Brain microvascular endothelial cell (primary cell): Measurements from ENCODE around the gene NFATC3.

Experiments used
- DNase-seq: peaks from one replicate; pipeline ENCODE4 v3.0.0-alpha.2; 2020
- H3K27ac ChIP-seq: fragments of 250-450 bp; sonication (Bioruptor Pico); 2 replicates; pipeline ENCODE4 v1.5.1; 2020; ENCODE audit warnings: mild to moderate bottlenecking, moderate library complexity
- H3K27me3 ChIP-seq: fragments of 250-450 bp; sonication (Bioruptor Pico); replicated peaks from 2 replicates; pipeline ENCODE4 v1.5.1; 2020; ENCODE audit warnings: mild to moderate bottlenecking
- H3K36me3 ChIP-seq: fragments of 250-450 bp; sonication (Bioruptor Pico); replicated peaks from 2 replicates; pipeline ENCODE4 v1.5.1; 2020; ENCODE audit warnings: mild to moderate bottlenecking
- H3K4me3 ChIP-seq: 2 replicates; pipeline ENCODE4 v1.5.1; 2011; ENCODE audit warnings: low read depth, mild to moderate bottlenecking, control low read depth, low read length, moderate library complexity
- in situ Hi-C: cut with HindIII; loops from 2 replicates; pipeline ENCODE4 v1.10.0; 2017; ENCODE audit warnings: low sequenced_read_pairs, low pct_ligation_motif_present
- TF ChIP-seq, protein P1 (sequence below): IDR thresholded peaks from 2 replicates; pipeline ENCODE4 v1.5.1; 2011; ENCODE audit warnings: low read depth, mild to moderate bottlenecking, moderate library complexity, low read length, control low read depth, inconsistent platforms; ENCODE audit errors: missing control alignments

The NFATC3 gene

DNA sequence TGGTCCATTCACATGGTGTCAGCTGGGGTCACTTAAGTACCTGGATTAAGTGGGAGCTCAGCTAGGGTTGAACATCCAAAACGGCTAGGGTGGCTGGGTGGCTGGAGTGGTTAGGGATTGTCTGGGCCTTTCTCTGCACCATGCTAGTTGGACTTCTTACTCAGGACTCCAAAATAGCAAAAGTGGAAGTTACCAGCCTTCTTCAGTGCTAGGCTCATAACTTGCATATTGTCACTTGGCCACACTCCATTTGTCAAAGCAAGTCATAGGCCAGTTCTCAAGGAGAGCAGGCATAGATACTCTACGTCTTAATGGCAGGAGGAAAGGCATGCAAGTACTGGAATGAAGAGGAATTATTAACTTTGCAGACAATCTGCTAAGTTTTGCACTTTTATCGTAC lies 81.1 kb downstream of the NFATC3 start:
- Histone ChIP-seq H3K27ac (no peak overlapping the region), H3K27me3 (no peaks in the 10 kb centered on the region), H3K4me3 (no peak overlapping the region), H3K36me3 (no peaks in the 10 kb centered on the region)
- TF ChIP-seq, protein P1, sequence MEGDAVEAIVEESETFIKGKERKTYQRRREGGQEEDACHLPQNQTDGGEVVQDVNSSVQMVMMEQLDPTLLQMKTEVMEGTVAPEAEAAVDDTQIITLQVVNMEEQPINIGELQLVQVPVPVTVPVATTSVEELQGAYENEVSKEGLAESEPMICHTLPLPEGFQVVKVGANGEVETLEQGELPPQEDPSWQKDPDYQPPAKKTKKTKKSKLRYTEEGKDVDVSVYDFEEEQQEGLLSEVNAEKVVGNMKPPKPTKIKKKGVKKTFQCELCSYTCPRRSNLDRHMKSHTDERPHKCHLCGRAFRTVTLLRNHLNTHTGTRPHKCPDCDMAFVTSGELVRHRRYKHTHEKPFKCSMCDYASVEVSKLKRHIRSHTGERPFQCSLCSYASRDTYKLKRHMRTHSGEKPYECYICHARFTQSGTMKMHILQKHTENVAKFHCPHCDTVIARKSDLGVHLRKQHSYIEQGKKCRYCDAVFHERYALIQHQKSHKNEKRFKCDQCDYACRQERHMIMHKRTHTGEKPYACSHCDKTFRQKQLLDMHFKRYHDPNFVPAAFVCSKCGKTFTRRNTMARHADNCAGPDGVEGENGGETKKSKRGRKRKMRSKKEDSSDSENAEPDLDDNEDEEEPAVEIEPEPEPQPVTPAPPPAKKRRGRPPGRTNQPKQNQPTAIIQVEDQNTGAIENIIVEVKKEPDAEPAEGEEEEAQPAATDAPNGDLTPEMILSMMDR: no peak
- no peak for DNase-seq
- in situ Hi-C loops: no loop called here

DNA sequence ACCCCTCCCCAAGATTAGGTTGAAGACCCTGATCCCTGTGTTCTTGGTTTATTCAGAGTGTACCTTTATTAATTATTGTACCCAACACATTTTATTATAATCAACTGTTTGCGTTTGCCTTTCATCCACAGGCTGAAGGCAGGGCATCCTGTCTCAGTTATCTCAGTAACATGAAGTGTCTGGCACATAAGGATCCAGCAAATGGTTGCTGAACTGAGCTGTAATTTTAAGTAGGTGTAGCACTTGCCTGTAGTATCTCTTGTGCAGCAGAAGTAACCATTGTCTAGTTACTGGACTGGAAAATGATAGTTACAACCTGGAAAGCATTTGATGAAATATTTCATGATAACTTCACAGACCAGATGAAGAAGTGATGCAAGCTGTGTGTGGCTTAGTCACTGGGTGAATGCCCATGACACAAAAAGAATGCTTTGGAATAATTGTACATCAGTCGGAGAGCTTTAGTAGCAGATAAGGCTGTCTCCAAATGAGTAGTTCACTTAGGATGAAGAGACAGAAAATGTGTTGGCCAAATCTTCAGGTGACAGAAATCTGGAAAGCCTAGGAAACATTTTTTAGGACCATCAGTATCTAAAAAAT lies 94.1 kb downstream of the NFATC3 start:
- Histone ChIP-seq H3K36me3 (no peaks in the 10 kb centered on the region), H3K27ac (no peak overlapping the region), H3K27me3 (no peaks in the 10 kb centered on the region), H3K4me3 (no peak overlapping the region)
- DNase-seq: peak; percentile 4
- in situ Hi-C loops: no loop called here
- TF ChIP-seq, protein P1: no peak

DNA sequence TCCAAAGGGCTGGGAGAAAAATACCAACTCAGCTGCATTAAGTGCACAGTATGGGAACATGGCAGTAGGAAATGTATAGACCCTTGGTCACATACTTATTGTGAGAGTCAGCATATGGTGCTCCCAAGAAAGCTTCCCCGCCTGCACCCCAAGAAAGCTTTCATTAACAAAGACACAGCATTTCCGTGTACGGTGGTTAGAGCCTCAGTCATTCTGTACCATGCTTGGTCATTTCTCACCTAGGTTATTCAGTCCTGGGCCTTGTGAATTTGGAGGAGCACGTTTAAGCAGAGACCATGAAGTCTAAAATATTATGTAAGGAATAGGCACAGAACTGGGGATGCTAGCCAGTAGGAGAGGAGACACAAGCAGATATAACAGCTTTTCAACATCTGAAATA lies 94.7 kb downstream of the NFATC3 start:
- no peaks in the 10 kb centered on the region for H3K36me3 ChIP-seq

DNA sequence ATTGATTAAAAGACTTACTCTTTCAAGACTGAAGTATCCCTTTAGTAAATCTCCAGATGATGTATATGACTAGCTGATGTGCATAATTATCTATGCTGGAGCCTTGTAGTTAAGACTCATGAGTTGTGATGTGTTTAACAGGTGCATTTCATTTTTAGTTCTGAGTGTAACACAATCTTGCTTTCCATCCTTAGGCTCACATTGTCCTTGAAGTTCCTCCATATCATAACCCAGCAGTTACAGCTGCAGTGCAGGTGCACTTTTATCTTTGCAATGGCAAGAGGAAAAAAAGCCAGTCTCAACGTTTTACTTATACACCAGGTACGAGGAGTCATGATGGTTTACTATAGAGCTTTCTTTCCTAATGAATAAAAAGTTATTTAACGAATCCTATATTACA lies 97.9 kb downstream of the NFATC3 start:
- Histone ChIP-seq H3K4me3 (no peak overlapping the region), H3K27me3 (no peaks in the 10 kb centered on the region), H3K36me3 (no peaks in the 10 kb centered on the region), H3K27ac (no peak overlapping the region)
- no peak for DNase-seq
- TF ChIP-seq, protein P1: no peak
- in situ Hi-C loops: no loop called here

More for the DNA sequence above, 94.7 kb downstream of the NFATC3 start:
- in situ Hi-C loops: no loop called here
- DNase-seq: no peak
- H3K4me3 ChIP-seq: no peak overlapping the region
- TF ChIP-seq, protein P1: no peak
- H3K27ac ChIP-seq: no peak overlapping the region
- H3K27me3 ChIP-seq: no peaks in the 10 kb centered on the region

DNA sequence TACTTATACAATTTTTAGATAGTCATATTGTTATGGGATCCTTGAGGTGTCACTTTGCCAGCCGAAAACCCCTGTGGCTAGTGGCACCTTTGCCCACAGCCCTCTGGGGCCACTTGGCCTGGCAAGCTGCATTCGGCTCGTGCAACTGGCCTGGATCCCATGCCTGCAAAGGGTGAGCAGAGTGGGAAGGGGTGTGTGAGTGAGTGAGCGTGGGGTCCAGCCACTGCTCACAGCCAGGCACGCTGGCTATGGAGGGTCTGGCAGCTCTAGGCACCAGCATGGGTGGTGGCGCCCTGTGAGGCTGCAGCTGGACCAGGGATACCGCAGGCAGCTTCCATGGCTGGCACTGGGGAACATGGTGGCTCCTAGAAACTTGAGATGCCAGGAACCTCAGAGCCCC lies 101.7 kb downstream of the NFATC3 start:
- H3K27ac ChIP-seq: no peak overlapping the region
- H3K36me3 ChIP-seq: peaks cover 8% of the 10 kb centered on the region
- H3K4me3 ChIP-seq: no peak overlapping the region
- TF ChIP-seq, protein P1: no peak
- DNase-seq: no peak
- H3K27me3 ChIP-seq: no peaks in the 10 kb centered on the region
- in situ Hi-C loops: no loop called here

DNA sequence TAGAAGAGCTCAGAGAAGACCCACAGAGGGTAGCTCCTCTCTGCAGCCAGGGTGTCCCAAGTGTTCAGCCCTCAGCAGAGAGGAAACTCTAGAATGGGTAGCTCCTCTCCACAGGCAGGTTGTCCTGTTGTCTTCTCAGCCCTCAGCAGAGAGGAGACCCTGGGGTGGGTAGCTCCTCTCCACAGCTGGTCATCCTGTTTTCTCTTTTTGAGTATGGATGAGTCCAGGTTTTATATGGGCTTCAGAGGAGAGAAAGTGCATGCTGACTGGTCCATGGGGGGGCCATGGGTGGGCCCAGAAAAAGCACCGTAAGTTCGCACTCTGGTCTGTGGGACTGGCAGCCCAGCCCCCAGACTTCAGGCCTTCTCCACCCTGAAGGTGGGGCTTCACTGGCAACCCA lies 102.3 kb downstream of the NFATC3 start:
- Histone ChIP-seq H3K27ac (no peak overlapping the region), H3K36me3 (peaks cover 8% of the 10 kb centered on the region), H3K4me3 (no peak overlapping the region), H3K27me3 (no peaks in the 10 kb centered on the region)
- TF ChIP-seq, protein P1: no peak
- in situ Hi-C loops: no loop called here
- DNase-seq: no peak
